ENCODE results near the gene DAPL1. TPM values are rescaled to one million over a fixed set of nuclear protein-coding genes. Genes with fewer than 3 reads are reported as not detected.

Gene DAPL1
- polyA plus RNA-seq, 1 donor from 2014 or later: not detected

- Mint-ChIP-seq H3K4me1 (peaks cover 0 to 3% (median 0%) of the 10 kb centered on the region in 3 donors), H3K9me3 (no peaks in the 10 kb centered on the region), H3K27me3 (peaks cover 7% of the 10 kb centered on the region), H3K27ac (no peak overlapping the region), H3K4me3 (no peak overlapping the region), H3K36me3 (no peaks in the 10 kb centered on the region)
These were observed 3.0 kb downstream of the DAPL1 start for GRCh38 chr2:158797963-158798700.

- H3K9me3 Mint-ChIP-seq: no peaks in the 10 kb centered on the region
- H3K4me3 Mint-ChIP-seq: no peak overlapping the region
- no peaks in the 10 kb centered on the region for H3K36me3 Mint-ChIP-seq
- peaks cover 5% of the 10 kb centered on the region for H3K27me3 Mint-ChIP-seq
- no peak overlapping the region for H3K27ac Mint-ChIP-seq
- H3K4me1 Mint-ChIP-seq: peaks cover 0 to 3% (median 0%) of the 10 kb centered on the region in 3 donors
These were observed 4.1 kb downstream of the DAPL1 start for GRCh38 chr2:158799181-158799580.

GRCh38 chr2:158803506-158803905 is 8.4 kb downstream of the DAPL1 start:
- no peak overlapping the region for H3K27ac Mint-ChIP-seq
- H3K4me1 Mint-ChIP-seq: no peaks in the 10 kb centered on the region
- H3K36me3 Mint-ChIP-seq: no peaks in the 10 kb centered on the region
- H3K9me3 Mint-ChIP-seq: no peaks in the 10 kb centered on the region
- no peaks in the 10 kb centered on the region for H3K27me3 Mint-ChIP-seq
- no peak overlapping the region for H3K4me3 Mint-ChIP-seq

DNA sequence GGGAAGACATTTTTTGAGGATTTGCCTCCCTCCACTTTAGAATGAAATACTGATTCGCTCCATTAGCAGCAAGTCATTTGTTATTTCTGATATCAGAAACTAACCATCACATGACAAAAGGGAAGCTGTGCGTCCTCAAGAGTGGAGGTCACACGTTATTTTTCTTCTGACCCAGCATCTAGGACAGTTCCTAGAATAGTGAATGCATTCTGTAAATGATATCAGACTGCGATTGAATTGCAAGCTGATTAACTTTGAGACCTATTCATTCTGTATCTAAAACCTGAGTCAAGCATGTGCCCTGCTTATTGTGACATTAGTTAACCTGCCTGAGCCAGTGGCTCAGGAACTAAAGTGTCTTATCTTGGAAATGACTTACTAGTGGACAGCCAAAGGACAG is 10.1 kb downstream of the DAPL1 start:
- peaks cover 2% of the 10 kb centered on the region for H3K27me3 Mint-ChIP-seq
- H3K4me1 Mint-ChIP-seq: no peaks in the 10 kb centered on the region
- no peak overlapping the region for H3K4me3 Mint-ChIP-seq
- H3K9me3 Mint-ChIP-seq: no peaks in the 10 kb centered on the region
- H3K36me3 Mint-ChIP-seq: no peaks in the 10 kb centered on the region
- H3K27ac Mint-ChIP-seq: no peak overlapping the region

DNA sequence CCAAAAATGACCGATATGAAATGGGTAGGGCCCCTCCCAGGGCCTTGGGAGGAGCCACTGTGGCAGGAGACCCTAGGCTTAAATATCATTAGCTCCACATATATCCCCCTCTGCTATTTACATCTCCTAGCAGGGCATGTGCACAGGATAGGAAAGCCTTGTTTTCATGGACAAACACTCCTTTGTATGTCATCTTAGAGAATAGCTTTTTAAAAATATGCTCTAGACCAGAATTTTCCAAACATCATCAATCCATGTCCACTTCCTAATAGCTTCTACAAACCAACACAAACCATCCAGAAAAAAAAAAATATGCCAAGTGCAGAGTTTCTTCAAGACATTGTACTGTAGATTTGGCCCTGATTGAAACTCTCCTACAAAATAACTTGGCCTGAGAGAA is 10.8 kb downstream of the DAPL1 start:
- no peak overlapping the region for H3K4me3 Mint-ChIP-seq
- no peaks in the 10 kb centered on the region for H3K36me3 Mint-ChIP-seq
- H3K27me3 Mint-ChIP-seq: peaks cover 4% of the 10 kb centered on the region
- no peaks in the 10 kb centered on the region for H3K9me3 Mint-ChIP-seq
- no peaks in the 10 kb centered on the region for H3K4me1 Mint-ChIP-seq
- H3K27ac Mint-ChIP-seq: no peak overlapping the region

DNA sequence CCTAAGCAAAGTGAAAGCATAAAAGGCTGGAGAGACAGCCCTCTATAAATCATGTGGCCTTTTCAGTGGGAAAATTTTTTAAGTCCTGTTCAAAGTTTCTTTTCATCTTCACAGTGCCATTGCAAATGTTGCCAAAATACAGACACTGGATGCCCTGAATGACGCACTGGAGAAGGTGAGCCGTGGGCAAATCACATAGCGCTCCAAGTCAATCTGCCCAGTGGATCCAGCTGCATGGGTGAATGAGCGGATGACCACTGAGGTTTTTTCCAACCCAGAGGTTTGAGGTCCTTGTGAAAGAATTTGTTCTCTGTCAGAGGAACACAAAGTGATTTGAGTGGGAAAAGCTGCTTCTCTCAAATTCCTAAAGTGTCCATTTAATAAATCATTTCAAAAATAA is 11.8 kb downstream of the DAPL1 start:
- H3K27me3 Mint-ChIP-seq: peaks cover 4% of the 10 kb centered on the region
- no peak overlapping the region for H3K4me3 Mint-ChIP-seq
- H3K9me3 Mint-ChIP-seq: no peaks in the 10 kb centered on the region
- no peak overlapping the region for H3K27ac Mint-ChIP-seq
- no peaks in the 10 kb centered on the region for H3K36me3 Mint-ChIP-seq
- H3K4me1 Mint-ChIP-seq: no peaks in the 10 kb centered on the region

DNA sequence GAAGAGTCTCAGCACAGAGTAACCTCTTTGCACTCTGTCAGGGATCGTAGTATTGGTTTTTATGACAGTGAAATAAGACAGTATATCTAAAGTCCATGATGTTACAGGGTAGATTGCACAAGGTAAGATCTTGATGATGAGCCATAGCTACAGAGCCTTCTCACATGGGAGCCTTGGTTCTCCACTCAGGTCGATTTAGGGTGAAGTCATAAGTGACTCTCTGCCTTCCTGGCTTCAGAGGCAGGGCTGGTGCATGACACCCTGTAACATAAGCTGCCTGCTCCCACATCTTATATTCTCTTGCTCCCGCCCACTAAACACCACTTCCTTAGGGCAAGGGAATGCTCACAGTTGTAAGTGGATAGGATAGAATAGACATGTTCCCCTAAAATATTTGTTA is 13.3 kb downstream of the DAPL1 start:
- Mint-ChIP-seq H3K9me3 (no peaks in the 10 kb centered on the region), H3K36me3 (no peaks in the 10 kb centered on the region), H3K27ac (no peak overlapping the region), H3K4me1 (no peaks in the 10 kb centered on the region), H3K27me3 (peaks cover 4% of the 10 kb centered on the region), H3K4me3 (no peak overlapping the region)

GRCh38 chr2:158809816-158810215 is 14.7 kb downstream of the DAPL1 start:
- Mint-ChIP-seq H3K27ac (no peak overlapping the region), H3K4me3 (no peak overlapping the region), H3K4me1 (peaks cover 0 to 1% (median 0%) of the 10 kb centered on the region in 3 donors), H3K9me3 (no peaks in the 10 kb centered on the region), H3K27me3 (peaks cover 4% of the 10 kb centered on the region), H3K36me3 (no peaks in the 10 kb centered on the region)

DNA sequence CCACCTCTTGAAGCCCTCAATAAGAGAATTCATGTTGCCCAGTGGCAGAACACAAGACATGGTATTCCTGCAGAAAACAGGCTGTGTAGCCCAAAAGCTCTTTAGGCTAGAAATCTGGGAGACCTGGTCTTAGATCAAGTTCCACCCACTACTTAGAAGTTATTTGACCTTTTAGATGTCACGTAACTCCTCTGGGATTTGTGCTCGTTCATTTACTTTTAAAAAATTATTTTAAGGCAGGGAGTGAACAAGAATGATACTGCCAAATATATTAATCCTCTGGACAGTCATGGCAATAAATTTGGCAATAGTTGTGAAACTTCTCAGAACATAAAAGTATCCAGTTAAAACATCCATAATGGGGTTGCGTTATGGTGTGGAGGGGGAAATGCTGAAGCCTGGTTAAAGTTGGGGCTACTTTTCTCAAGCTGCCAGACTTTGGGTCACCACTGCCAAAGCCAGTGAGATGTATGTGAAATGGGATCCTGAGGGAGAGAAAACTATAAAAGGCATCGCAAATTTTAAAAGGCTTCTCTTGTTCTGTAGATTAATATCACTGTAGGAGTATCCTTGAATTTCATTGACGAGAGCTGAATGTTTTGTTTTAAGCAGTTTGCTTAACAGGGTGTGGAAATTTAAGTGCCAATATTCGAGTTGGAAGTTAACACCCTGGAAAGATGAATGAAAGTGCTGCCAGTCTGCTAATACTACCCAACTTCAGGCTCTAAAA is 15.8 kb downstream of the DAPL1 start:
- Mint-ChIP-seq H3K36me3 (no peaks in the 10 kb centered on the region), H3K9me3 (no peaks in the 10 kb centered on the region), H3K27ac (no peak overlapping the region), H3K27me3 (peaks cover 4% of the 10 kb centered on the region), H3K4me1 (peaks cover 0 to 1% (median 0%) of the 10 kb centered on the region in 3 donors), H3K4me3 (no peak overlapping the region)

DNA sequence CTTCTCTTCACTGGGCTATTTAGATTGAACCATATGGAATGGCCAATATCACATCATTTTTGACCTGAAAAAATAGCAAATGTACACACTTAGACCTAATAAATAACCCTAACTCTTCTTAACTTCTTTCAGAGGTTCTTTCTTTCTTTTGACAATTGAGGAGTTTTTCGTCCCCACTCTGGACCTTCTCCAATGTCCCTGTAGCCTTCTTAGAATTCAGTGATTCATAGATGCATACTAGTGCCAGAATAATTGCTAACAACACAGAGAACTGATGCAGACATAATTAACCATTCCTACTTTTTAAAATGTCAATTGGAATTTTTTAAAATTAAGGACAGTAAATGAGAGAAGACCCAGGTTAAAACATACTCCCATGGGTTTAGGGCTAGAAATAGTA is 20.0 kb downstream of the DAPL1 start:
- Mint-ChIP-seq H3K36me3 (peaks cover 1% of the 10 kb centered on the region), H3K27me3 (peaks cover 1% of the 10 kb centered on the region), H3K9me3 (no peaks in the 10 kb centered on the region), H3K27ac (no peak overlapping the region), H3K4me3 (no peak overlapping the region), H3K4me1 (peaks cover 0 to 1% (median 0%) of the 10 kb centered on the region in 3 donors)

DNA sequence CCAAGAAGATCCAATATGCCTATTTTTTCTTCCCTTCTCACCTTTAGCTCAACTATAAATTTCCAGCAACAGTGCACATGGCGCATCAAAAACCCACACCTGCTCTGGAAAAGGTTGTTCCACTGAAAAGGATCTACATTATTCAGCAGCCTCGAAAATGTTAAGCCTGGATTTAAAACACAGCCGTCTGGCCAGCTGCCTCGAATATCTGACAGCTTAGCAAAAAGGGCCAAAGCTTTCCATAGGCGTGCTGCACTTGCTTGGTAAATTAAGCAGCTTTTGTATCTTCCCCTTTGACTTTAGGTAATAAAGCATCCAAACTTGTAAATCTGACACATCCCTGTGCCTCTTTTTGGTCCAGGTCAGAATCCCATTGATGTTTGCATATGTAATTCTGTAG is 20.5 kb downstream of the DAPL1 start:
- H3K27me3 Mint-ChIP-seq: no peaks in the 10 kb centered on the region

DNA sequence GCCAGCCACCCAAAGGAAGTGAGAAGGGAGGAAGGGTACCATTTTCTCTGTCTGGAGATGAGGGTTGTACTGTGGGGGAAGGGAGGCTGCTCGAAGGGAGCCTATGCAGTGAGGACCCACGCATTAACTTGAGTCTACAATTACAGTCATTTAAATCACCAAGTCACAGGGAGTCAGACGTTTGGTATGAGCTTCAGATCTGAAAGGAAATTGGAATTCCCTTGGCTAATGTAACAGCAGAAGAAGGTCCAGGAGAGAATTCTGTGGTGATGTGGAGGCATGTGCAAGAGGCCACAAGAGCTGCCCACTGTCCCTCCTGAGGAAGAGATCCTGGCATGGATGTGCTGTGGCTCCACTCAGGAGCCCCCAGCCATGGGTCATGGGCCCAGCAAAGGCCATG is 22.5 kb downstream of the DAPL1 start:
- no peak overlapping the region for H3K4me3 Mint-ChIP-seq
- H3K9me3 Mint-ChIP-seq: no peaks in the 10 kb centered on the region
- H3K36me3 Mint-ChIP-seq: peaks cover 1% of the 10 kb centered on the region
- peaks cover 0 to 1% (median 0%) of the 10 kb centered on the region in 3 donors for H3K4me1 Mint-ChIP-seq
- no peaks in the 10 kb centered on the region for H3K27me3 Mint-ChIP-seq
- H3K27ac Mint-ChIP-seq: no peak overlapping the region

More for the DNA sequence above, 20.5 kb downstream of the DAPL1 start:
- H3K4me3 Mint-ChIP-seq: no peak overlapping the region
- peaks cover 1% of the 10 kb centered on the region for H3K36me3 Mint-ChIP-seq
- H3K27ac Mint-ChIP-seq: no peak overlapping the region
- H3K9me3 Mint-ChIP-seq: no peaks in the 10 kb centered on the region
- peaks cover 0 to 1% (median 0%) of the 10 kb centered on the region in 3 donors for H3K4me1 Mint-ChIP-seq

- H3K36me3 Mint-ChIP-seq: peaks cover 1% of the 10 kb centered on the region
- no peak overlapping the region for H3K27ac Mint-ChIP-seq
- peaks cover 0 to 1% (median 0%) of the 10 kb centered on the region in 3 donors for H3K4me1 Mint-ChIP-seq
- H3K27me3 Mint-ChIP-seq: no peaks in the 10 kb centered on the region
- no peaks in the 10 kb centered on the region for H3K9me3 Mint-ChIP-seq
- H3K4me3 Mint-ChIP-seq: no peak overlapping the region
These were observed 23.4 kb downstream of the DAPL1 start for GRCh38 chr2:158818511-158818910.

GRCh38 chr2:158822193-158822592 is 27.1 kb downstream of the DAPL1 start:
- H3K4me3 Mint-ChIP-seq: no peak overlapping the region
- H3K4me1 Mint-ChIP-seq: no peaks in the 10 kb centered on the region
- peaks cover 3% of the 10 kb centered on the region for H3K27me3 Mint-ChIP-seq
- H3K36me3 Mint-ChIP-seq: peaks cover 1% of the 10 kb centered on the region
- no peak overlapping the region for H3K27ac Mint-ChIP-seq
- peaks cover 0 to 5% (median 0%) of the 10 kb centered on the region in 3 donors for H3K9me3 Mint-ChIP-seq

GRCh38 chr2:158823486-158824237 is 28.5 kb downstream of the DAPL1 start:
- Mint-ChIP-seq H3K4me1 (no peaks in the 10 kb centered on the region), H3K4me3 (no peak overlapping the region), H3K9me3 (peaks cover 0 to 5% (median 0%) of the 10 kb centered on the region in 3 donors), H3K27me3 (peaks cover 3% of the 10 kb centered on the region), H3K27ac (no peak overlapping the region), H3K36me3 (peaks cover 1% of the 10 kb centered on the region)
